HepG2 (cell line): ENCODE results near the gene TAF9B. TPM values are rescaled to one million over a fixed set of nuclear protein-coding genes. Genes with fewer than 3 reads are reported as not detected.

Experiments
- DNMT3B ChIP-seq: conservative IDR thresholded peaks from 2 replicates; pipeline ENCODE4 v1.6.1; 2016; ENCODE audit warnings: missing biosample characterization, control low read depth
- E2F5 ChIP-seq: sonication (generic); formaldehyde crosslinking; conservative IDR thresholded peaks from 2 replicates; pipeline ENCODE4 v1.4.0; 2020; ENCODE audit warnings: missing genetic modification reagents
- HNRNPH1 ChIP-seq: fragments of 200-400 bp; formaldehyde crosslinking; optimal IDR thresholded peaks from 2 replicates; pipeline ENCODE3; 2017; ENCODE audit warnings: mild to moderate bottlenecking, low read depth, low read length
- KDM1A ChIP-seq: IDR thresholded peaks from 2 replicates; pipeline ENCODE4 v1.6.1; 2016; ENCODE audit warnings: missing compliant biosample characterization
- MBNL3 ChIP-seq: fragments of 250-450 bp; sonication (Bioruptor Pico); conservative IDR thresholded peaks from 2 replicates; pipeline ENCODE4 v1.8.0; 2022; ENCODE audit warnings: mild to moderate bottlenecking, inconsistent platforms
- NONO ChIP-seq, 2 experiments: fragments of 450-650 bp in 1 of 2; sonication (generic) in 1 of 2; formaldehyde crosslinking in 1 of 2; IDR thresholded peaks in 1 of 2; conservative IDR thresholded peaks in 1 of 2; 2 replicates each; pipeline versions ENCODE4 v1.6.1 to v1.8.0; 2017 to 2022; ENCODE audit warnings: mild to moderate bottlenecking in 1 of 2, missing genetic modification reagents in 1 of 2, moderate library complexity in 1 of 2
- SAFB2 ChIP-seq: sonication (generic); formaldehyde crosslinking; IDR thresholded peaks from 2 replicates; pipeline ENCODE4 v1.5.1; 2020; ENCODE audit warnings: missing genetic modification reagents, low read depth, mild to moderate bottlenecking, borderline replicate concordance
- SIN3A ChIP-seq: IDR thresholded peaks from 2 replicates; pipeline ENCODE4 v1.6.1; 2011; ENCODE audit warnings: low read depth, mild to moderate bottlenecking, control low read depth, low read length, borderline replicate concordance
- SMAD3 ChIP-seq: sonication (generic); formaldehyde crosslinking; IDR thresholded peaks from 2 replicates; pipeline ENCODE4 v1.4.0; 2020; ENCODE audit warnings: missing genetic modification reagents
- TEAD3 ChIP-seq: optimal IDR thresholded peaks from 2 replicates; pipeline ENCODE3; 2016; ENCODE audit warnings: borderline replicate concordance
- TP53 ChIP-seq: sonication (generic); formaldehyde crosslinking; conservative IDR thresholded peaks from 2 replicates; pipeline ENCODE4 v1.4.0; 2020; ENCODE audit warnings: missing genetic modification reagents
- ZNF230 ChIP-seq: sonication (generic); formaldehyde crosslinking; IDR thresholded peaks from 2 replicates; pipeline ENCODE4 v1.4.0; 2020; ENCODE audit warnings: mild to moderate bottlenecking, missing genetic modification reagents
- ZNF256 ChIP-seq: sonication (generic); formaldehyde crosslinking; conservative IDR thresholded peaks from 2 replicates; pipeline ENCODE4 v1.4.0; 2020; ENCODE audit warnings: missing genetic modification reagents
- ZNF557 ChIP-seq: sonication (generic); formaldehyde crosslinking; IDR thresholded peaks from 2 replicates; pipeline ENCODE4 v1.4.0; 2020; ENCODE audit warnings: missing genetic modification reagents
- ZNF879 ChIP-seq: sonication (generic); formaldehyde crosslinking; IDR thresholded peaks from 2 replicates; pipeline ENCODE4 v1.8.1; 2023; ENCODE audit warnings: missing genetic modification reagents
- ZSCAN31 ChIP-seq: sonication (generic); formaldehyde crosslinking; IDR thresholded peaks from 2 replicates; pipeline ENCODE4 v1.5.0; 2020; ENCODE audit warnings: low read depth, mild to moderate bottlenecking, missing genetic modification reagents
- polyA plus RNA-seq, 8 experiments: library from polyadenylated mRNA; depleted of rRNA in 3 of 8; stranded (reverse) in 7 of 8; unstranded in 1 of 8; fragments of >200 nt; fragmentation: Illumina TruSeq in 4 of 8; extraction: Trizol in 4 of 8; gene quantifications; 2 replicates each; pipeline versions ENCODE4 v1.2.1 to v1.2.3, GENCODE V29; 2011 to 2016; ENCODE audit warnings: low read depth in 4 of 8, missing spikeins in 1 of 8, mixed read lengths in 1 of 8; ENCODE audit not compliant: insufficient read depth in 1 of 8
- total RNA-seq, 5 experiments: library from RNA; depleted of rRNA; stranded (reverse); fragments of >200 nt; fragmentation: Illumina TruSeq; extraction: Trizol; gene quantifications; 2 replicates each; pipeline ENCODE4 v1.2.3, GENCODE V29; 2016; ENCODE audit warnings: low read depth in 1 of 5
- TF ChIP-seq, protein P1 (sequence below): sonication (generic); formaldehyde crosslinking; IDR thresholded peaks from 2 replicates; pipeline ENCODE4 v1.4.0; 2020; ENCODE audit warnings: mild to moderate bottlenecking, missing genetic modification reagents
- TF ChIP-seq, protein P2 (sequence below): sonication (generic); formaldehyde crosslinking; IDR thresholded peaks from 2 replicates; pipeline ENCODE4 v1.9.0; 2021; ENCODE audit warnings: mild to moderate bottlenecking, missing genetic modification reagents
- TF ChIP-seq, protein P3 (sequence below): fragments of 450-650 bp; IDR thresholded peaks from 2 replicates; pipeline ENCODE4 v1.6.1; 2017; ENCODE audit warnings: mild to moderate bottlenecking

TAF9B gene
- total and polyA plus RNA-seq, 2 of the 13 experiments (the other 11 are each of a cell fraction or from before 2014, with no cell fraction given), result 10.8 to 15.2 TPM

DNA sequence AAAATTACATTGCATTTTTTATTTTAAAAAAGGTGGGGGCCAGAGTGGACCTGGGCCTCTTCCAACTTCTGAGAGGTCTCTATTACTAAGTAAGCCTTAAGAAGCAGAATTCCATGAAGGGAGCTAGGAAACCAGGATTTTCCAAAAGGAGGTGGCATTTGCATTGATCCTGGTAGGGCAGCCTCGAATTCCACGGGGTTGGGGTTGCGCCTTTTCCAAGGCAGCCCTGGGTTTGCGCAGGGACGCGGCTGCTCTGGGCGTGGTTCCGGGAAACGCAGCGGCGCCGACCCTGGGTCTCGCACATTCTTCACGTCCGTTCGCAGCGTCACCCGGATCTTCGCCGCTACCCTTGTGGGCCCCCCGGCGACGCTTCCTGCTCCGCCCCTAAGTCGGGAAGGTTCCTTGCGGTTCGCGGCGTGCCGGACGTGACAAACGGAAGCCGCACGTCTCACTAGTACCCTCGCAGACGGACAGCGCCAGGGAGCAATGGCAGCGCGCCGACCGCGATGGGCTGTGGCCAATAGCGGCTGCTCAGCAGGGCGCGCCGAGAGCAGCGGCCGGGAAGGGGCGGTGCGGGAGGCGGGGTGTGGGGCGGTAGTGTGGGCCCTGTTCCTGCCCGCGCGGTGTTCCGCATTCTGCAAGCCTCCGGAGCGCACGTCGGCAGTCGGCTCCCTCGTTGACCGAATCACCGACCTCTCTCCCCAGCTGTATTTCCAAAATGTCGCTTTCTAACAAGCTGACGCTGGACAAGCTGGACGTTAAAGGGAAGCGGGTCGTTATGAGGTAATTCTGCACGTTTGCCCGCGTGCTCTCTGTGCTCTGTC is 35.6 kb downstream of the TAF9B start, which contains the start of gene PGK1 (continued):
- TF ChIP-seq TEAD3 (CRISPR knock-in tag) (peak; percentile 69), SAFB2 (CRISPR knock-in tag) (no peak; the same call in 1 of the 2 replicates), ZNF557 (CRISPR knock-in tag) (peak; percentile 67; the same call in 1 of the 2 replicates), ZNF256 (0 out of 2 replicates have a peak, but pooled peaks have one; percentile 43), ZNF879 (CRISPR knock-in tag) (no peak), DNMT3B (CRISPR knock-in tag) (no peak), ZSCAN31 (CRISPR knock-in tag) (peak; percentile 70), MBNL3 (no peak), ZNF230 (CRISPR knock-in tag) (peak; percentile 86; the same call in 1 of the 2 replicates), KDM1A (CRISPR knock-in tag) (no peak), SMAD3 (CRISPR knock-in tag) (peak; percentile 79), NONO (IDR thresholded peaks at IDR 0.05) (no peak), NONO (CRISPR knock-in tag; conservative IDR thresholded peaks at IDR 0.05) (peak; percentile 77), TP53 (0 out of 2 replicates have a peak, but pooled peaks have one; percentile 18), HNRNPH1 (no peak), SIN3A (peak; percentile 53; the same call in 1 of the 2 replicates), E2F5 (CRISPR knock-in tag) (no peak)
- TF ChIP-seq, protein P1, sequence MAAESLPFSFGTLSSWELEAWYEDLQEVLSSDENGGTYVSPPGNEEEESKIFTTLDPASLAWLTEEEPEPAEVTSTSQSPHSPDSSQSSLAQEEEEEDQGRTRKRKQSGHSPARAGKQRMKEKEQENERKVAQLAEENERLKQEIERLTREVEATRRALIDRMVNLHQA (CRISPR knock-in tag), result no peak
- TF ChIP-seq, protein P2, sequence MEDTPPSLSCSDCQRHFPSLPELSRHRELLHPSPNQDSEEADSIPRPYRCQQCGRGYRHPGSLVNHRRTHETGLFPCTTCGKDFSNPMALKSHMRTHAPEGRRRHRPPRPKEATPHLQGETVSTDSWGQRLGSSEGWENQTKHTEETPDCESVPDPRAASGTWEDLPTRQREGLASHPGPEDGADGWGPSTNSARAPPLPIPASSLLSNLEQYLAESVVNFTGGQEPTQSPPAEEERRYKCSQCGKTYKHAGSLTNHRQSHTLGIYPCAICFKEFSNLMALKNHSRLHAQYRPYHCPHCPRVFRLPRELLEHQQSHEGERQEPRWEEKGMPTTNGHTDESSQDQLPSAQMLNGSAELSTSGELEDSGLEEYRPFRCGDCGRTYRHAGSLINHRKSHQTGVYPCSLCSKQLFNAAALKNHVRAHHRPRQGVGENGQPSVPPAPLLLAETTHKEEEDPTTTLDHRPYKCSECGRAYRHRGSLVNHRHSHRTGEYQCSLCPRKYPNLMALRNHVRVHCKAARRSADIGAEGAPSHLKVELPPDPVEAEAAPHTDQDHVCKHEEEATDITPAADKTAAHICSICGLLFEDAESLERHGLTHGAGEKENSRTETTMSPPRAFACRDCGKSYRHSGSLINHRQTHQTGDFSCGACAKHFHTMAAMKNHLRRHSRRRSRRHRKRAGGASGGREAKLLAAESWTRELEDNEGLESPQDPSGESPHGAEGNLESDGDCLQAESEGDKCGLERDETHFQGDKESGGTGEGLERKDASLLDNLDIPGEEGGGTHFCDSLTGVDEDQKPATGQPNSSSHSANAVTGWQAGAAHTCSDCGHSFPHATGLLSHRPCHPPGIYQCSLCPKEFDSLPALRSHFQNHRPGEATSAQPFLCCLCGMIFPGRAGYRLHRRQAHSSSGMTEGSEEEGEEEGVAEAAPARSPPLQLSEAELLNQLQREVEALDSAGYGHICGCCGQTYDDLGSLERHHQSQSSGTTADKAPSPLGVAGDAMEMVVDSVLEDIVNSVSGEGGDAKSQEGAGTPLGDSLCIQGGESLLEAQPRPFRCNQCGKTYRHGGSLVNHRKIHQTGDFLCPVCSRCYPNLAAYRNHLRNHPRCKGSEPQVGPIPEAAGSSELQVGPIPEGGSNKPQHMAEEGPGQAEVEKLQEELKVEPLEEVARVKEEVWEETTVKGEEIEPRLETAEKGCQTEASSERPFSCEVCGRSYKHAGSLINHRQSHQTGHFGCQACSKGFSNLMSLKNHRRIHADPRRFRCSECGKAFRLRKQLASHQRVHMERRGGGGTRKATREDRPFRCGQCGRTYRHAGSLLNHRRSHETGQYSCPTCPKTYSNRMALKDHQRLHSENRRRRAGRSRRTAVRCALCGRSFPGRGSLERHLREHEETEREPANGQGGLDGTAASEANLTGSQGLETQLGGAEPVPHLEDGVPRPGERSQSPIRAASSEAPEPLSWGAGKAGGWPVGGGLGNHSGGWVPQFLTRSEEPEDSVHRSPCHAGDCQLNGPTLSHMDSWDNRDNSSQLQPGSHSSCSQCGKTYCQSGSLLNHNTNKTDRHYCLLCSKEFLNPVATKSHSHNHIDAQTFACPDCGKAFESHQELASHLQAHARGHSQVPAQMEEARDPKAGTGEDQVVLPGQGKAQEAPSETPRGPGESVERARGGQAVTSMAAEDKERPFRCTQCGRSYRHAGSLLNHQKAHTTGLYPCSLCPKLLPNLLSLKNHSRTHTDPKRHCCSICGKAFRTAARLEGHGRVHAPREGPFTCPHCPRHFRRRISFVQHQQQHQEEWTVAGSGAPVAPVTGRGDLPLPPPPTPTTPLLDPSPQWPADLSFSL (CRISPR knock-in tag), result no peak
- TF ChIP-seq, protein P3, sequence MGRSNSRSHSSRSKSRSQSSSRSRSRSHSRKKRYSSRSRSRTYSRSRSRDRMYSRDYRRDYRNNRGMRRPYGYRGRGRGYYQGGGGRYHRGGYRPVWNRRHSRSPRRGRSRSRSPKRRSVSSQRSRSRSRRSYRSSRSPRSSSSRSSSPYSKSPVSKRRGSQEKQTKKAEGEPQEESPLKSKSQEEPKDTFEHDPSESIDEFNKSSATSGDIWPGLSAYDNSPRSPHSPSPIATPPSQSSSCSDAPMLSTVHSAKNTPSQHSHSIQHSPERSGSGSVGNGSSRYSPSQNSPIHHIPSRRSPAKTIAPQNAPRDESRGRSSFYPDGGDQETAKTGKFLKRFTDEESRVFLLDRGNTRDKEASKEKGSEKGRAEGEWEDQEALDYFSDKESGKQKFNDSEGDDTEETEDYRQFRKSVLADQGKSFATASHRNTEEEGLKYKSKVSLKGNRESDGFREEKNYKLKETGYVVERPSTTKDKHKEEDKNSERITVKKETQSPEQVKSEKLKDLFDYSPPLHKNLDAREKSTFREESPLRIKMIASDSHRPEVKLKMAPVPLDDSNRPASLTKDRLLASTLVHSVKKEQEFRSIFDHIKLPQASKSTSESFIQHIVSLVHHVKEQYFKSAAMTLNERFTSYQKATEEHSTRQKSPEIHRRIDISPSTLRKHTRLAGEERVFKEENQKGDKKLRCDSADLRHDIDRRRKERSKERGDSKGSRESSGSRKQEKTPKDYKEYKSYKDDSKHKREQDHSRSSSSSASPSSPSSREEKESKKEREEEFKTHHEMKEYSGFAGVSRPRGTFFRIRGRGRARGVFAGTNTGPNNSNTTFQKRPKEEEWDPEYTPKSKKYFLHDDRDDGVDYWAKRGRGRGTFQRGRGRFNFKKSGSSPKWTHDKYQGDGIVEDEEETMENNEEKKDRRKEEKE, result no peak
